ENCODE results near the gene ZSCAN10. TPM values are rescaled to one million over a fixed set of nuclear protein-coding genes. Genes with fewer than 3 reads are reported as not detected.

The ZSCAN10 gene
- total and polyA plus RNA-seq, 2 of the 13 experiments (the other 11 are each of a cell fraction or from before 2014, with no cell fraction given): not detected

GRCh38 chr16:3065069-3065741, 33.9 kb downstream of the ZSCAN10 start, which contains the start of gene IL32 (continued):
- TF ChIP-seq SRSF4 (IDR thresholded peaks at IDR 0.05; ENCODE audit: low read depth, low read length, poor library complexity, severe bottlenecking) (no peak), SOX6 (IDR thresholded peaks at IDR 0.05) (no peak), SOX6 (CRISPR knock-in tag; IDR thresholded peaks at IDR 0.05) (peak; percentile 65), ZNF180 (CRISPR knock-in tag; IDR thresholded peaks at IDR 0.05; ENCODE audit: borderline replicate concordance, low read depth) (no peak), ZBTB33 (CRISPR knock-in tag; IDR thresholded peaks at IDR 0.05) (peak; percentile 34; the same call in 1 of the 2 replicates), GMEB2 (CRISPR knock-in tag; IDR thresholded peaks at IDR 0.05; ENCODE audit: low read depth) (no peak), ZNF512B (CRISPR knock-in tag; IDR thresholded peaks at IDR 0.05; ENCODE audit: borderline replicate concordance) (0 out of 2 replicates have a peak, but pooled peaks have one; percentile 32), KLF6 (CRISPR knock-in tag; IDR thresholded peaks at IDR 0.05) (peak; percentile 72; the same call in 1 of the 2 replicates), LCORL (IDR thresholded peaks at IDR 0.05) (no peak), LCORL (CRISPR knock-in tag; IDR thresholded peaks at IDR 0.05) (peak; percentile 96), MAFF (IDR thresholded peaks at IDR 0.05; ENCODE audit: low read depth, low read length) (0 out of 2 replicates have a peak, but pooled peaks have one; percentile 23), HDAC2 (CRISPR knock-in tag; IDR thresholded peaks at IDR 0.05) (peak; percentile 67), MYC (CRISPR knock-in tag; IDR thresholded peaks at IDR 0.05; ENCODE audit: borderline replicate concordance) (peak; percentile 77; the same call in 1 of the 2 replicates), RNF219 (CRISPR knock-in tag; IDR thresholded peaks at IDR 0.05) (no peak; the same call in 1 of the 2 replicates), ZNF775 (CRISPR knock-in tag; IDR thresholded peaks at IDR 0.05; ENCODE audit: borderline replicate concordance) (no peak), ZNF124 (CRISPR knock-in tag; IDR thresholded peaks at IDR 0.05) (peak; percentile 21; the same call in 1 of the 2 replicates), ZFX (CRISPR knock-in tag; IDR thresholded peaks at IDR 0.05; ENCODE audit: low read depth) (peak; percentile 61), HOXA3 (CRISPR knock-in tag; IDR thresholded peaks at IDR 0.05) (peak; percentile 82), CCDC6 (CRISPR knock-in tag; IDR thresholded peaks at IDR 0.05) (no peak), HDAC1 (CRISPR knock-in tag; IDR thresholded peaks at IDR 0.05) (peak; percentile 80), MTA1 (CRISPR knock-in tag; IDR thresholded peaks at IDR 0.05; ENCODE audit: borderline replicate concordance) (peak; percentile 66)
